GM12878 (cell line): ENCODE results near the gene ZSCAN20. TPM values are rescaled to one million over a fixed set of nuclear protein-coding genes. Genes with fewer than 3 reads are reported as not detected.

Source experiments
- ATAC-seq: fragments of 200-7000 bp; cut with Tn5 transposase; 3 replicates; pipeline ENCODE4 v1.9.1; 2020; ENCODE audit warnings: mild to moderate bottlenecking, moderate library complexity
- BruUV-seq: library from RNA; stranded (reverse); fragments of 400-500 nt; replicated peaks from 2 replicates; lab custom pipeline; 2021; lab: Mats Ljungman, UMichigan
- CTCF ChIA-PET: fragments of 300-600 bp; sonication (Branson Sonifier 250); formaldehyde crosslinking; extraction: SDS; loops from one replicate; lab custom pipeline; 2021; ENCODE audit warnings: inconsistent platforms; lab: Yijun Ruan, JAX
- POLR2A ChIA-PET: fragments of 350-600 bp; formaldehyde crosslinking; extraction: SDS; loops from one replicate; lab custom pipeline; 2021; ENCODE audit warnings: inconsistent platforms; lab: Charles Lee
- RAD21 ChIA-PET: fragments of 300-600 bp; sonication (Branson Sonifier 250); formaldehyde crosslinking; loops from one replicate; lab custom pipeline; 2023; ENCODE audit warnings: antibody characterized with exemption; ENCODE audit not compliant: unreplicated experiment; lab: Charles Lee
- SMC1A ChIA-PET: fragments of 300-600 bp; sonication (Branson Sonifier 250); formaldehyde crosslinking; loops from one replicate; lab custom pipeline; 2023; ENCODE audit not compliant: unreplicated experiment, uncharacterized antibody; lab: Charles Lee
- DNase-seq: peaks from one replicate; pipeline ENCODE4 v3.0.0-alpha.2; 2011; ENCODE audit warnings: low read depth, low spot score
- FAIRE-seq: peaks from 3 replicates; lab custom pipeline; 2011; peaks lifted over from hg19 to GRCh38; lab: Jason Lieb, UNC
- H2AFZ ChIP-seq: 2 replicates; pipeline ENCODE4 v1.6.0; 2011; ENCODE audit warnings: low read depth, low read length, control low read depth; ENCODE audit not compliant: control insufficient read depth
- H3K27ac ChIP-seq: 2 replicates; pipeline ENCODE4 v1.5.1; 2011; ENCODE audit warnings: control low read depth; ENCODE audit not compliant: control insufficient read depth, insufficient read depth
- H3K27me3 ChIP-seq, 2 experiments: replicated peaks in 1 of 2; 2 replicates each; pipeline versions ENCODE4 v1.6.0 to v1.6.1; 2011; ENCODE audit warnings: low read length in 1 of 2; ENCODE audit not compliant: control insufficient read depth in 2 of 2, insufficient read depth in 2 of 2
- H3K36me3 ChIP-seq, 2 experiments: 2 replicates each; pipeline ENCODE4 v1.5.1; 2011; ENCODE audit warnings: low read length in 1 of 2; ENCODE audit not compliant: control insufficient read depth in 2 of 2, insufficient read depth in 2 of 2
- H3K4me1 ChIP-seq: 2 replicates; pipeline ENCODE4 v1.6.1; 2011; ENCODE audit warnings: mild to moderate bottlenecking, low read length, moderate library complexity, mixed read lengths; ENCODE audit not compliant: control insufficient read depth, insufficient read depth
- H3K4me2 ChIP-seq: 2 replicates; pipeline ENCODE4 v1.6.0; 2011; ENCODE audit warnings: control low read depth; ENCODE audit not compliant: control insufficient read depth, insufficient read depth
- H3K4me3 ChIP-seq: fragments of 200-600 bp; sonication (generic); 2 replicates; pipeline ENCODE4 v1.5.1; 2016
- H3K79me2 ChIP-seq: 2 replicates; pipeline ENCODE4 v1.6.0; 2011; ENCODE audit warnings: low read length; ENCODE audit not compliant: control insufficient read depth, insufficient read depth
- H3K9ac ChIP-seq: 2 replicates; pipeline ENCODE4 v1.8.0; 2011; ENCODE audit warnings: low read length, control low read depth, mixed read lengths; ENCODE audit not compliant: control insufficient read depth, insufficient read depth
- H3K9me3 ChIP-seq: replicated peaks from 3 replicates; pipeline ENCODE4 v1.5.1; 2011; ENCODE audit warnings: mild to moderate bottlenecking, low read length; ENCODE audit not compliant: control insufficient read depth, insufficient read depth
- H4K20me1 ChIP-seq: 2 replicates; pipeline ENCODE4 v1.6.0; 2011; ENCODE audit not compliant: control insufficient read depth, insufficient read depth
- BHLHE40 ChIP-seq, 2 experiments: fragments of 450-650 bp in 1 of 2; IDR thresholded peaks; 2 replicates each; pipeline ENCODE4 v1.6.1; 2011 to 2017; ENCODE audit warnings: low read depth in 2 of 2, borderline replicate concordance in 1 of 2, improper control_type of control experiment in 1 of 2, low read length in 1 of 2, mild to moderate bottlenecking in 1 of 2
- EGR1 ChIP-seq, 2 experiments: IDR thresholded peaks; 1 replicate in 1 of 2; 2 replicates in 1 of 2; pipeline ENCODE4 v1.6.1; 2011 to 2012; ENCODE audit warnings: low read depth in 2 of 2, low read length in 2 of 2, borderline replicate concordance in 1 of 2, mild to moderate bottlenecking in 1 of 2, moderate library complexity in 1 of 2
- EZH2 ChIP-seq: IDR thresholded peaks from 2 replicates; pipeline ENCODE4 v1.6.1; 2012; ENCODE audit warnings: low read depth, mild to moderate bottlenecking, control low read depth, inconsistent platforms, low read length, borderline replicate concordance; ENCODE audit not compliant: control insufficient read depth
- FOS ChIP-seq: IDR thresholded peaks from 3 replicates; pipeline ENCODE4 v1.6.1; 2011; ENCODE audit warnings: borderline replicate concordance; ENCODE audit not compliant: insufficient read length; ENCODE audit errors: extremely low read depth
- FOXM1 ChIP-seq: IDR thresholded peaks from 2 replicates; pipeline ENCODE4 v1.6.1; 2012; ENCODE audit warnings: low read depth, mild to moderate bottlenecking, inconsistent platforms, low read length, moderate library complexity
- IRF4 ChIP-seq: IDR thresholded peaks from 2 replicates; pipeline ENCODE4 v1.6.1; 2011; ENCODE audit warnings: low read depth, low read length
- JUNB ChIP-seq: IDR thresholded peaks from 2 replicates; pipeline ENCODE4 v1.6.1; 2016; ENCODE audit warnings: antibody characterized with exemption, mild to moderate bottlenecking
- KDM1A ChIP-seq: fragments of 200-600 bp; sonication (generic); IDR thresholded peaks from 2 replicates; pipeline ENCODE4 v1.6.1; 2016; ENCODE audit warnings: borderline replicate concordance
- POU2F2 ChIP-seq: IDR thresholded peaks from 3 replicates; pipeline ENCODE4 v1.6.1; 2011; ENCODE audit warnings: low read depth, mild to moderate bottlenecking, low read length, borderline replicate concordance
- RAD21 ChIP-seq: IDR thresholded peaks from 2 replicates; pipeline ENCODE4 v1.6.1; 2011; ENCODE audit warnings: mild to moderate bottlenecking, low read depth, low read length, moderate library complexity; ENCODE audit not compliant: insufficient read depth
- RBBP5 ChIP-seq: fragments of 200-600 bp; sonication (generic); conservative IDR thresholded peaks from 2 replicates; pipeline ENCODE4 v1.6.1; 2016
- SIN3A ChIP-seq: IDR thresholded peaks from 2 replicates; pipeline ENCODE4 v1.6.1; 2012; ENCODE audit warnings: low read depth, low read length, improper control_type of control experiment
- SMAD5 ChIP-seq: IDR thresholded peaks from 2 replicates; pipeline ENCODE4 v1.6.1; 2016; ENCODE audit warnings: antibody characterized with exemption, low read depth
- SRF ChIP-seq, 2 experiments: IDR thresholded peaks; 2 replicates each; pipeline ENCODE4 v1.6.1; 2011; ENCODE audit warnings: low read depth in 2 of 2, low read length in 2 of 2, mild to moderate bottlenecking in 1 of 2, moderate library complexity in 1 of 2
- WRNIP1 ChIP-seq: IDR thresholded peaks from 2 replicates; pipeline ENCODE4 v1.6.1; 2011; ENCODE audit warnings: low read depth, low read length, improper control_type of control experiment, borderline replicate concordance
- WGBS: methylation state at CpG from one replicate; pipeline ENCODE4 v1.1.6; 2016; ENCODE audit warnings: low lambda C conversion rate; ENCODE audit not compliant: insufficient replicate concordance, insufficient coverage; ENCODE audit errors: missing lambda C conversion rate; 5-methylcytosine and 5-hydroxymethylcytosine counted together
- in situ Hi-C: fragments of 300-500 bp; cut with MboI; formaldehyde crosslinking; loops from 9 replicates; pipeline ENCODE4 v1.14.3; 2018; ENCODE audit warnings: mixed read lengths
- intact Hi-C: fragments of 100-400 bp; cut with micrococcal nuclease; formaldehyde crosslinking; loops from one replicate; pipeline ENCODE4 v1.14.2; 2022; ENCODE audit not compliant: unreplicated experiment
- polyA plus RNA-seq, 11 experiments: library from polyadenylated mRNA; depleted of rRNA in 4 of 11; unstranded in 6 of 11; stranded (reverse) in 5 of 11; fragments of >200 nt; fragmentation: Nextera tagmentation in 4 of 11; fragmentation: Illumina TruSeq in 1 of 11; extraction: Ambion mirVana in 4 of 11; extraction: Trizol in 1 of 11; gene quantifications; 1 replicate in 1 of 11; 2 replicates in 10 of 11; pipeline versions ENCODE4 v1.2.1 to v1.2.3, GENCODE V29; 2011 to 2016; ENCODE audit warnings: inconsistent platforms in 2 of 11, missing spikeins in 2 of 11, low read depth in 1 of 11
- total RNA-seq, 4 experiments: library from RNA; depleted of rRNA in 3 of 4; stranded (reverse); fragments of >200 nt in 3 of 4; fragmentation: Illumina TruSeq in 1 of 4; extraction: Trizol in 1 of 4; gene quantifications; 2 replicates each; pipeline versions ENCODE4 v1.2.1 to v1.2.3, GENCODE V29; 2013 to 2021
- TF ChIP-seq, protein P1 (sequence below), 3 experiments: IDR thresholded peaks in 2 of 3; conservative IDR thresholded peaks in 1 of 3; 2 replicates each; pipeline ENCODE4 v1.5.1; 2011; ENCODE audit warnings: low read depth in 3 of 3, low read length in 3 of 3, mild to moderate bottlenecking in 3 of 3, control low read depth in 2 of 3, moderate library complexity in 2 of 3, inconsistent platforms in 1 of 3, mixed read lengths in 1 of 3; ENCODE audit not compliant: control insufficient read depth in 2 of 3, insufficient read depth in 1 of 3; ENCODE audit errors: extremely low read depth in 1 of 3

Gene ZSCAN20
- total and polyA plus RNA-seq, 10 of the 15 experiments (the other 5 are each of a cell fraction or from before 2014, with no cell fraction given), result 0.35 to 5.1 (median 2.4) TPM

DNA sequence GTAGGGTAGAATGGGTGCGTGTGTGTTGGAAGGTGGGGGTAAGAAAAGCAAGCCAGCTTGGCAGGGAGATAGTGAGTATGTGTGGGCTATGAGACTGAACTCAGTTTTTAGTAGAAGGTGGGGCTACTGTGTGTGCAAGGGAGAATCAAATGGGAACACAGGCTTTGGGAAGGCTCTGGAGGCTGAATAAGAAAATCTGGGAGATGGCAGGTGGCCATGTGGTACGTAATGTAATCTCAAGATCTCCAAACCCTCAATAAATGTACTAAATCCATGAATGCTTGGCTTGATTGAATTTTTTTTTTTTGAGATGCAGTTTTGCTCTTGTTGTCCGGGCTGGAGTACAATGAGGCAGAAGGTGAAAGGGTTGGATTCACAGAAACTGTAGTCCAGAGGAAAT lies 3.5 kb upstream of the ZSCAN20 start (continued):
- no peak for TF ChIP-seq EZH2
- TF ChIP-seq EGR1 (IDR thresholded peaks at IDR 0.05; ENCODE audit: borderline replicate concordance in 1 of 2, low read depth in 2 of 2, low read length in 2 of 2), result no peak
- TF ChIP-seq, all 136 proteins: peak for 0

DNA sequence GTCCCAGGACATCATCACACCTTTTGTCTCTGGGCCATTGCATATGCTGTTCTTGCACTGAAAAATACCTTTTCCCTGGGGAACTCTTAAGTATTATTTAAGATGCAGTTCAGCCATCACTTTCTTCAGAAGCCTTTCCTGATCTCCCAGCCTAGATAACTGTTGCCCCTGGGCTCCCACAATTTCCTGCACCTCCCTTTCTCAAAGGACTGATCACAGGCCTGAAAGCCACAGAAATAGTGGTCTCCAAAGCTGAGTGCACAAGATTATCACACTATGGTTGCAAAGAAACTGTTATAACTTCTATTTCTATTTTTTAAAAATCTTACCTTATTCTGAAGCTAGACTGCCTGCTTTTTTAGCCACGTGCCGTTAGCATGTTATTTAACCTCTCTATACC lies 2.8 kb upstream of the ZSCAN20 start:
- H3K27ac ChIP-seq, result no peak overlapping the region
- H4K20me1 ChIP-seq, result no peaks in the 10 kb centered on the region
- no peak for ATAC-seq
- no peak overlapping the region for H3K4me3 ChIP-seq
- ChIA-PET SMC1A (interaction anchor here (1.8 to 8.8 kb wide), 4 partner anchors 12 to 374 kb away, joined by 5 to 149 read pairs (median 64); no protein-coding TSS in a partner anchor), POLR2A (interaction anchor here (1.3 kb wide), 1 partner anchor 12 kb away, joined by 4 read pairs; no protein-coding TSS in a partner anchor), RAD21 (interaction anchor here (1.3 to 6.3 kb wide), 5 partner anchors 13 to 356 kb away, joined by 3 to 103 read pairs (median 5); no protein-coding TSS in a partner anchor), CTCF (interaction anchor here (0.7 to 9.8 kb wide), 16 partner anchors 9 to 375 kb away, joined by 3 to 239 read pairs (median 4); partner anchors contain the start of gene PHC2)
- in situ Hi-C loops (loop anchor here (5.0 kb wide), 2 partner anchors 102 to 172 kb away; no protein-coding TSS in a partner anchor), intact Hi-C loops (loop anchor here (1.0 to 5.0 kb wide), 3 partner anchors 102 to 174 kb away; no protein-coding TSS in a partner anchor)
- no TSS peak for BruUV-seq
- no peak overlapping the region for H3K4me2 ChIP-seq
- peaks cover 7% of the 10 kb centered on the region for H3K4me1 ChIP-seq
- H3K79me2 ChIP-seq, result peaks cover 8% of the 10 kb centered on the region
- no peak for TF ChIP-seq JUNB
- TF ChIP-seq BHLHE40 (IDR thresholded peaks at IDR 0.05; ENCODE audit: borderline replicate concordance in 1 of 2, low read depth in 2 of 2, low read length in 1 of 2), result no peak
- no peak for TF ChIP-seq RAD21
- TF ChIP-seq SRF (IDR thresholded peaks at IDR 0.05; ENCODE audit: low read depth in 2 of 2, low read length in 2 of 2), result no peak
- no peak for TF ChIP-seq SIN3A
- TF ChIP-seq FOXM1, result no peak
- TF ChIP-seq FOS, result no peak
- TF ChIP-seq SMAD5, result no peak
- no peak for TF ChIP-seq IRF4
- TF ChIP-seq, protein P1, sequence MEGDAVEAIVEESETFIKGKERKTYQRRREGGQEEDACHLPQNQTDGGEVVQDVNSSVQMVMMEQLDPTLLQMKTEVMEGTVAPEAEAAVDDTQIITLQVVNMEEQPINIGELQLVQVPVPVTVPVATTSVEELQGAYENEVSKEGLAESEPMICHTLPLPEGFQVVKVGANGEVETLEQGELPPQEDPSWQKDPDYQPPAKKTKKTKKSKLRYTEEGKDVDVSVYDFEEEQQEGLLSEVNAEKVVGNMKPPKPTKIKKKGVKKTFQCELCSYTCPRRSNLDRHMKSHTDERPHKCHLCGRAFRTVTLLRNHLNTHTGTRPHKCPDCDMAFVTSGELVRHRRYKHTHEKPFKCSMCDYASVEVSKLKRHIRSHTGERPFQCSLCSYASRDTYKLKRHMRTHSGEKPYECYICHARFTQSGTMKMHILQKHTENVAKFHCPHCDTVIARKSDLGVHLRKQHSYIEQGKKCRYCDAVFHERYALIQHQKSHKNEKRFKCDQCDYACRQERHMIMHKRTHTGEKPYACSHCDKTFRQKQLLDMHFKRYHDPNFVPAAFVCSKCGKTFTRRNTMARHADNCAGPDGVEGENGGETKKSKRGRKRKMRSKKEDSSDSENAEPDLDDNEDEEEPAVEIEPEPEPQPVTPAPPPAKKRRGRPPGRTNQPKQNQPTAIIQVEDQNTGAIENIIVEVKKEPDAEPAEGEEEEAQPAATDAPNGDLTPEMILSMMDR (IDR thresholded peaks at IDR 0.05 in 2 of 3, conservative IDR thresholded peaks at IDR 0.05 in 1 of 3; ENCODE audit: control insufficient read depth in 2 of 3, extremely low read depth in 1 of 3, insufficient read depth in 1 of 3, low read depth in 3 of 3, low read length in 3 of 3), result no peak
- no peak for TF ChIP-seq KDM1A
- no peak for TF ChIP-seq POU2F2
- no peak for TF ChIP-seq WRNIP1
- TF ChIP-seq RBBP5, result no peak
- no peak overlapping the region for H2AFZ ChIP-seq
- H3K36me3 ChIP-seq, result no peaks in the 10 kb centered on the region
- FAIRE-seq, result no peak
- DNase-seq, result no peak
- WGBS, result 94% methylated on average over 2 of the region's 2 CpGs
- H3K27me3 ChIP-seq, result no peaks in the 10 kb centered on the region
- H3K9ac ChIP-seq, result no peak overlapping the region
- no peaks in the 10 kb centered on the region for H3K9me3 ChIP-seq
